A673 (cell line): ENCODE measurements around the gene LNPEP. TPM values are rescaled to one million over a fixed set of nuclear protein-coding genes. Genes with fewer than 3 reads are reported as not detected.

ENCODE experiments used
- BruUV-seq: library from RNA; stranded (reverse); fragments of 400-500 nt; replicated peaks from 2 replicates; lab custom pipeline; 2021; lab: Mats Ljungman, UMichigan
- CTCF ChIA-PET: fragments of 300-600 bp; sonication (Branson Sonifier 250); formaldehyde crosslinking; loops from one replicate; lab custom pipeline; 2022; ENCODE audit warnings: antibody characterized with exemption; lab: Charles Lee
- POLR2A ChIA-PET: fragments of 300-600 bp; sonication (Branson Sonifier 250); formaldehyde crosslinking; loops from one replicate; lab custom pipeline; 2022; ENCODE audit warnings: antibody characterized with exemption; ENCODE audit not compliant: low non-redundant PET; lab: Charles Lee
- DNase-seq: peaks from one replicate; pipeline ENCODE4 v3.0.0-alpha.2; 2015; ENCODE audit warnings: low spot score
- H3K27ac ChIP-seq: fragments of 200-600 bp; sonication (generic); 2 replicates; pipeline ENCODE4 v1.5.1; 2016; ENCODE audit warnings: mixed run types, low read depth, mild to moderate bottlenecking, mixed read lengths, antibody characterized with exemption, low read length; ENCODE audit not compliant: poor library complexity, severe bottlenecking
- H3K27me3 ChIP-seq: fragments of 200-600 bp; sonication (generic); replicated peaks from 2 replicates; pipeline ENCODE4 v1.6.1; 2017; ENCODE audit warnings: mixed run types, low read depth, mild to moderate bottlenecking, mixed read lengths, antibody characterized with exemption, low read length; ENCODE audit not compliant: insufficient read depth, poor library complexity
- H3K36me3 ChIP-seq: fragments of 200-600 bp; sonication (generic); 2 replicates; pipeline ENCODE4 v1.6.1; 2016; ENCODE audit warnings: mixed run types, mild to moderate bottlenecking, mixed read lengths, antibody characterized with exemption, low read length; ENCODE audit not compliant: insufficient read depth, poor library complexity, severe bottlenecking
- H3K4me1 ChIP-seq: fragments of 200-600 bp; sonication (generic); 2 replicates; pipeline ENCODE4 v1.6.1; 2017; ENCODE audit warnings: mixed run types, mild to moderate bottlenecking, mixed read lengths, antibody characterized with exemption, low read length; ENCODE audit not compliant: insufficient read depth, poor library complexity, severe bottlenecking
- H3K4me3 ChIP-seq: fragments of 200-600 bp; sonication (generic); 2 replicates; pipeline ENCODE4 v1.5.1; 2016; ENCODE audit warnings: low read depth, mixed run types, mild to moderate bottlenecking, mixed read lengths, low read length; ENCODE audit not compliant: poor library complexity, severe bottlenecking
- H3K9me3 ChIP-seq: fragments of 200-600 bp; sonication (generic); 2 replicates; pipeline ENCODE4 v1.6.1; 2016; ENCODE audit warnings: mixed run types, low read depth, mild to moderate bottlenecking, mixed read lengths, antibody characterized with exemption, low read length; ENCODE audit not compliant: poor library complexity, severe bottlenecking
- CTCF ChIP-seq: fragments of 300-800, 200-600 bp; sonication (generic); conservative IDR thresholded peaks from 2 replicates; pipeline ENCODE4 v1.5.1; 2017; ENCODE audit warnings: low read depth, mild to moderate bottlenecking, antibody characterized with exemption, low read length, moderate library complexity, mixed read lengths
- EZH2 ChIP-seq: fragments of 200-600 bp; sonication (generic); IDR thresholded peaks from 2 replicates; pipeline ENCODE4 v1.6.1; 2017; ENCODE audit warnings: borderline replicate concordance, low read depth, mild to moderate bottlenecking, mixed read lengths, antibody characterized with exemption, low read length; ENCODE audit not compliant: poor library complexity, severe bottlenecking
- intact Hi-C: fragments of 100-400 bp; cut with micrococcal nuclease; formaldehyde crosslinking; loops from one replicate; pipeline ENCODE4 v1.10.0; 2022; ENCODE audit not compliant: unreplicated experiment
- total RNA-seq: library from RNA; stranded (reverse); gene quantifications from 2 replicates; pipeline ENCODE4 v1.2.3, GENCODE V29; 2021

The LNPEP gene
- total RNA-seq, 1 experiment from 2014 or later, result 10.3 TPM

DNA sequence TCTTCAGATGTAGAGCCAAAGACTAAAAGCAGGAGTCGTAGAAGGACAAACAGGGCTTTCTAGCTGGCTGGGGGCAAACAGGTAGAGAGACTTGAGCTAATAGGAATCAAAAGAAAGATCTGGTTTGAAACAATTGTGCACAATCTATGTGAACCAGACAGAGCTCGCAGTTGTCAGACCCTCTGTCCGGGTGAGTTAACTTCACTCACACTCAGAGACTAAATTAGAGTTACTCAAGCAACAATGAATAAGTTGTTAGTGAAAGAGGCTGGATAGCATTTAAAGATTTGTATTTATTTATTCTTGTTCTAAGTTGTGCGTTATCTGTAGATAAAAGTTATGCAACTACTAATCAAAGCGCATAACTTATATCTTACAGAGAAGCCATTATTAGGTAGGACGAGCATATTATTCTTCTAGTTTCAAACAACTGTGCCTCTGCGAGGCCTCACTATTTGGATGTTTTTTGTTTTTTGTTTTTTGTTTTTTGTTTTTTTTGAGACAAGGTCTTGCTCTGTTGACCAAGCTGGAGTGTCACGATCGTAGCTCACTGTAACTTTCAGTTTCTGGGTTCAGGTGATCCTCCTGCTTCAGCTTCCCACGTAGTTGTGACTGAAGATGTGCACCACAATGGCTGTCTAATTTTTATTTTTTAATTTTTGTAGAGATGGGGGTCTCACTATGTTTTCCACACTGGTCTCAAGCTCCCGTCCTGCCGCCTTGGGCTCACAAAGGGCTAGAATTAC is 13.2 kb upstream of the LNPEP start:
- Histone ChIP-seq H3K4me3 (no peak overlapping the region), H3K9me3 (no peaks in the 10 kb centered on the region), H3K4me1 (no peaks in the 10 kb centered on the region), H3K27ac (no peak overlapping the region), H3K36me3 (no peaks in the 10 kb centered on the region), H3K27me3 (no peaks in the 10 kb centered on the region)
- DNase-seq, result no peak
- intact Hi-C loops, result no loop called here
- ChIA-PET POLR2A (no interaction called here), CTCF (no interaction called here)
- no TSS peak for BruUV-seq
- TF ChIP-seq CTCF (no peak), EZH2 (no peak)

DNA sequence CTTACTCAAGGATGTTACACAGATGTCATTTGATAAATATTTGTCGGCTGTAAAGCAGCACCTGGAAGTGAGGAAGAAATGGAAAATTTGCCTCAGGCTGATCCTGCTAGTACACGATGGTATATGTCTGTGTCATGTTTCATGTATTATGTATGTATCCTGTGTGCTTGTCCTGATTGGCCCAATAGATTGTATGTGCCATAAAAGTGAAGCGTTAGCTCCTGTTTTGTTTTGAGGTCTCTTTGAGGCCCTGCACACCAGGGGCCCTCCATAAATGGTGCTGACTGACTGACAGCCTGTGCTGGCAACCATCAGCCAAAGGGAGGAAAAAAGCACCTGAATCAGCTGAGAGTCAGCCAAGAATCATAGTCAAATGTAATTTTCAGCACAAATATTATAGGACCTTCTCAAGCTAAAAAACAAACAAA is 11.8 kb upstream of the LNPEP start:
- no peaks in the 10 kb centered on the region for H3K27me3 ChIP-seq
- TF ChIP-seq EZH2, result no peak
- TF ChIP-seq CTCF, result no peak
- H3K36me3 ChIP-seq, result no peaks in the 10 kb centered on the region
- CTCF ChIA-PET, result interaction anchor here (0.7 kb wide), 1 partner anchor 211 kb away, joined by 5 read pairs; no protein-coding TSS in a partner anchor
- H3K9me3 ChIP-seq, result no peaks in the 10 kb centered on the region
- POLR2A ChIA-PET, result interaction anchor here (0.5 kb wide), 1 partner anchor 21 kb away, joined by 3 read pairs; no protein-coding TSS in a partner anchor
- BruUV-seq, result no TSS peak
- intact Hi-C loops, result no loop called here
- no peak overlapping the region for H3K27ac ChIP-seq
- no peak for DNase-seq
- H3K4me1 ChIP-seq, result no peaks in the 10 kb centered on the region
- H3K4me3 ChIP-seq, result no peak overlapping the region

DNA sequence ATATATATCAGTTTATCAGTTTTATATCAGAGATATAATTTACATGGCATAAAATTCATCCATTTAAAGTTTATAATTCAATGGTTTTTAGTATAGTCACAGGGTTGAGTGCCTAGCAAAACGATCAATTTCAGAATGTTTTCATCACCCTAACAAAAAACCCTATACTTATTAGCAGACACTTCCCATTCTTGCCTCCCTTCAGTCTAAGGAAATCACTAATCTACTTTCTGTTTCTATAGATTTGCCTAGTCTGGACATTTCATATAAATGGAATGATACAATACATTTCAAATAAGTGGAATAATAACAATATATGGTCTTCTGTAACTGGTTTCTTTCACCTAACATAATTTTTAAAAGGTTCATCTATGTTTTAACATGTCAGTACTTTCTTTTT is 9.6 kb upstream of the LNPEP start:
- TF ChIP-seq CTCF (no peak), EZH2 (no peak)
- no peaks in the 10 kb centered on the region for H3K36me3 ChIP-seq
- intact Hi-C loops, result no loop called here
- H3K4me1 ChIP-seq, result no peaks in the 10 kb centered on the region
- CTCF ChIA-PET, result no interaction called here
- no TSS peak for BruUV-seq
- no peaks in the 10 kb centered on the region for H3K9me3 ChIP-seq
- POLR2A ChIA-PET, result no interaction called here
- H3K27ac ChIP-seq, result no peak overlapping the region
- H3K4me3 ChIP-seq, result no peak overlapping the region
- no peak for DNase-seq
- H3K27me3 ChIP-seq, result no peaks in the 10 kb centered on the region
